GM21737 (cell line): ENCODE measurements around the gene FAM83C.

ENCODE experiments used
- ATAC-seq: cut with Tn5 transposase; IDR thresholded peaks from one replicate; pipeline ENCODE4 v1.9.1; 2021; ENCODE audit warnings: mild to moderate bottlenecking, moderate library complexity; ENCODE audit not compliant: unreplicated experiment

Gene FAM83C

DNA sequence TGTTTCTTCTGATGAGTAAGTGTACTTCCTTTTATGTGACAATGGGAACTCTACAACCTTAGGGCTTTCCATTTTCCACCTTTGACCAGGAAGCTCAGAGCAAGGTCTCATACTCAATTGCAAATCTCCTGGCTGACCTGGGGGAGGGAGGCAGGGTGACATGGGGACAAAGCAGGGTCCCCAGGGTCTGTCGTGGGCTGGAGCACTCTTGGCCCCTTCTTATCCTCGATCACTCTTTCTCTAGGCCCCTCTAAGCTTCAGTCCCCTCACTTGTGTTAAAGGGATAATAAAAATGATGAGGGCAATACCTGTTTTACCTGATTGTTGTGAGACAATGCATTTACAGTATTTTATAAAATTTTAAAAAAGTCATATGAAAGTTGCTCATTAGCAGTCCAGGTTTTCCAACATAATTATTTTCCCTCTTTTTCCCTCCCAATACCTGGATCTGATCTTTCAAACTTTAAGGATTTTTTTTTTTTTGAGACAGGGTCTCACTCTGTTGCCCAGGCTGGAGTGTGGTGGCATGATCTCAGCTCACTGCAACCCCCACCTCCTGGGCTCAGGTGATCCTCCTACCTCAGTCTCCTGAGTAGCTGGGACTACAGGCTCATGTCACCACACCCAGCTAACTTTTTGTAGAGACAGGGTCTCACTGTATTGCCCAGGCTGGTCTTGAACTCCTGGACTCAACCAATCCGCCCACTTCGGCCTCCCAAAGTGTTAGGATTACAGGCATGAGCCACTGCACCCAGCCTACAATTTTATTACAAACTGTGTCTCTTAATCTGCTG is 8.4 kb upstream of the FAM83C start:
- no peak for ATAC-seq

- no peak for ATAC-seq
These were observed 7.6 kb upstream of the FAM83C start for GRCh38 chr20:35299780-35300179.

DNA sequence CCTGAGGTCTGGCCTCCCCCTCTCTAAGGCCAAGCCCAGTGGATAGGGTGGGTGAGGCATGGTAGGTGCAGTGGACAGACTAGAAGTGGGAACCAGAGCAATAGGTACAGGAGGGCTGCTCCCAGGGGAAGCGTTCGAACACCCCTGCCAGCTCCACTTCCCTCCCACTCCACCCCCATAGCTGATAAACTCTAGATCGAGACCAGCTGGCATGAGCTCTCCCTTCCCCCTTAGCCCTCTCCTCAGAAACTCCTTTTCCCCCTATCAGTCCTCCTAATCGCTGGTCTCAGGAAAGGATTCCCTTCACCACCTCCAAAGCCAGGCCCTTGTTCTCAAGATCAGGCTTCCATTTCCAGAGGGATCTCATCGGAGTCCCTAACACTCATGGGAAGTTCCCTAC is 6.0 kb upstream of the FAM83C start:
- no peak for ATAC-seq

DNA sequence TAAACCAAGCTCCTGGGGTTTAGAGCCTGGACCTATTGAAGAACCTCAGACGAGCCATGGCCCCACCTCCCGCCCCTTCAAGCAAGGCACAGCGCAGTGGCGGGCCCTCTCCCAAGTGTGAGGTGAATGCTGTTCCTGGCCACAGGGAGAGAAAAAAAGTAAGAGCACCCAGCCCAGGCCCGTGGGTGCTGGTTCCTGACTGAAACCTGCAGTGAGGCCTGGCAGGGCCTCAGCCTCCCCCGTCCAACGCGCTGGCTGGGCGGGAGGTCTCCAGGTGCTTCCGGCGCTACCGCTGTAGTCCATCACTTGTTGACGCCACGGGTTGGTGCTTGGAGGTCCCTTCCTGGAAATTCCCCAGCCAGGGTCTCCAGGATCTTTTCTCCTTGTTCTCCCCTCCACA is 5.5 kb upstream of the FAM83C start:
- ATAC-seq, result no peak

DNA sequence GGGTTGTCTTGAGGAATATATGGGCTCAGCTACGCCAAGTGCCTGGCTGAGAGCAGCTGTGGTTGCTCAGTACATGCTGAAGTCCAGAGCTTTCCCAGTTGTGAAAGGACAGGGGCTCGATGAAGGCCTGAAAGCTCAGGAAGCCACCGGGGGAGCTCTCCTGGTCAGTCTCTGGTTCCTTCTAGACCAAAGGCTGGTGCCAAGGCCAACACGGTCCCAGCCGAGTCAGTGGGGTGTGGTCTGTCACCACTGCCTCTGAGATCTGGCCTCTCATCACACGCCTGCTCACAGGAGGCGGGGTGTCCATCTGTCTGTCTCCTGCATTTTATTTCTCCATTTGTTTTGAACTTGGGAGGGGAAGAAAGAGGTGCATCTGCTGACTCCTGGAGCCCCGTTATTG is 4.9 kb upstream of the FAM83C start:
- no peak for ATAC-seq

- no peak for ATAC-seq
These were observed 3.9 kb upstream of the FAM83C start for GRCh38 chr20:35296101-35296554.

- no peak for ATAC-seq
These were observed 3.4 kb upstream of the FAM83C start for GRCh38 chr20:35295674-35296073.

DNA sequence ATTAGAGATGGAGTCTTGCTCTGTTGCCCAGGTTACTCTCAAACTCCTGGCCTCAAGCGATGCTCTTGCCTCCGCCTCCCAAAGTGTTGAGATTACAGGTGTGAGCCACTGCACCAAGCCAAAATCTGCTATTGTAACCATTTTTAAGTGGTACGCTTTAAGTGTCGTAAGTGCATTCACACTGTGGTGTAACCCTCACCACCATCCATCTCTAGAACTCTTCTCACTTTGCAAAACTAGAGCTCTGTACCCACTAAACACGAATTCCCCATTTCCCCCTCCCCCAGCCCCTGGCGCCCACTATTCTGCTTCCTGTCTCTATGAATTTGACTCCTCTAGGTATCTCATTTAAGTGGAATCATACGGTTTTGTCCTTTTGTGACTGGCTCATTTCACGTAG is 2.8 kb upstream of the FAM83C start:
- no peak for ATAC-seq

GRCh38 chr20:35294293-35294685 is 2.1 kb upstream of the FAM83C start:
- no peak for ATAC-seq

GRCh38 chr20:35293303-35294292 is 1.4 kb upstream of the FAM83C start:
- no peak for ATAC-seq

GRCh38 chr20:35292504-35293285 is 470 bp upstream of the FAM83C start:
- no peak for ATAC-seq

GRCh38 chr20:35290887-35291417 is 1.3 kb downstream of the FAM83C start:
- ATAC-seq, result no peak

- ATAC-seq, result no peak
These were observed 1.9 kb downstream of the FAM83C start for GRCh38 chr20:35290186-35290886.

DNA sequence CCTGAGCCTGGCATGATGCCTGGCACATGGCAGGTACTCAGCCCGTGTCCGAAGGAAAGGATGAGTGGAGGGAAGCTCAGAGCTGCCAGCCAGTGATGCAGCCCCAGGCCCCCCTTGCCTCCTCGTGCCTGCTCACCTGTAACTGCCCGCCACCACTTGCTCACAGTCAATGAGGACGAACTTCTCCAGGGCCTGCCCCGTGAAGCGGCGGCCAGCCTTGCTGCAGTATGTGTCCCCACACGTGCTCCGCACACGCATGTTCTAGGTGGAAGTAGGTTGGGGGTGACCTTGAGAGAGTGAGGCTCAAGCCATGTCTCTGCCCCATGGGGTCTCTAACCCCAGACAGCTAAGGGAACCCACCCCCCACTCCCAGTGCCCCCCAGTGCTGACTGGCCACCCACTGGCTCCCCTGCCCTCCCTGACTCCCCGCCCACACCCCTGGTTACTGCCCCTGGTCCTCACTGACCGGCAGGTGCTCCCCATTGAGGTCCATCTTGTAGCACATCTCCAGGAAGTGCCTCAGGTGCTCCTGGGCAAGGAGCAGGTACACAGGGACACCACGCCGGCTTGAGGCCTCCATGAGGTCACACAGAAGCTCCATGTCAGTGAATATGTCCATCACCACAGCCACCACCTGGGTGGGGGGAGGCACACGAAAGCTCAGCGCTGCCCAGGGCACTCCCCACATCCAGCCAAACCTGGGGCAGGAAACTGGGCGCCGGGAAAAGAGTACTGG is 3.7 kb downstream of the FAM83C start:
- no peak for ATAC-seq

GRCh38 chr20:35287509-35288324 is 4.5 kb downstream of the FAM83C start:
- ATAC-seq, result no peak

- ATAC-seq, result no peak
These were observed 5.2 kb downstream of the FAM83C start for GRCh38 chr20:35286899-35287508.

- ATAC-seq, result no peak
These were observed 5.9 kb downstream of the FAM83C start for GRCh38 chr20:35286077-35286898.

DNA sequence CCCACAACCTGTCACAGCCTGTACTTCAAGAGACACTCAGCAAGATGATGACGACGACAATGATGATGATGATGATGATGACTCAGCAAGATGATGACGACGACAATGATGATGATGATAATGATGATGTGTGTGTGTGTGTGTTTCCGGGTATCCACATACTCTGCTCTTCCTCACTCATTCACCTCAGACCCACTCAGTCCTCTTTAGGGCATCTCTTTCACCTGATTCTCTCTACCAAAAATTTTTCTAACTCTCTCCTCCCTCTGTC is 6.5 kb downstream of the FAM83C start:
- ATAC-seq, result no peak
